ENCODE measurements around the gene RHOG.
"Not testable (repeated sequence)": the region's sequence is repeated elsewhere in the genome, so short reads cannot be mapped to it uniquely, and the experiment has no call there.

- not testable (repeated sequence) for TF ChIP-seq SIN3B (IDR thresholded peaks at IDR 0.05; ENCODE audit: low read depth); CBFA2T2 (conservative IDR thresholded peaks at IDR 0.05); EP300 (IDR thresholded peaks at IDR 0.05; ENCODE audit: low read length); HINFP (tag; conservative IDR thresholded peaks at IDR 0.05; ENCODE audit: low read depth); GABPA (tag; conservative IDR thresholded peaks at IDR 0.05; ENCODE audit: low read depth)
- TF ChIP-seq, protein P1, sequence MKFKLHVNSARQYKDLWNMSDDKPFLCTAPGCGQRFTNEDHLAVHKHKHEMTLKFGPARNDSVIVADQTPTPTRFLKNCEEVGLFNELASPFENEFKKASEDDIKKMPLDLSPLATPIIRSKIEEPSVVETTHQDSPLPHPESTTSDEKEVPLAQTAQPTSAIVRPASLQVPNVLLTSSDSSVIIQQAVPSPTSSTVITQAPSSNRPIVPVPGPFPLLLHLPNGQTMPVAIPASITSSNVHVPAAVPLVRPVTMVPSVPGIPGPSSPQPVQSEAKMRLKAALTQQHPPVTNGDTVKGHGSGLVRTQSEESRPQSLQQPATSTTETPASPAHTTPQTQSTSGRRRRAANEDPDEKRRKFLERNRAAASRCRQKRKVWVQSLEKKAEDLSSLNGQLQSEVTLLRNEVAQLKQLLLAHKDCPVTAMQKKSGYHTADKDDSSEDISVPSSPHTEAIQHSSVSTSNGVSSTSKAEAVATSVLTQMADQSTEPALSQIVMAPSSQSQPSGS (CRISPR knock-in tag; IDR thresholded peaks at IDR 0.05) = not testable (repeated sequence)
- TF ChIP-seq, protein P2, sequence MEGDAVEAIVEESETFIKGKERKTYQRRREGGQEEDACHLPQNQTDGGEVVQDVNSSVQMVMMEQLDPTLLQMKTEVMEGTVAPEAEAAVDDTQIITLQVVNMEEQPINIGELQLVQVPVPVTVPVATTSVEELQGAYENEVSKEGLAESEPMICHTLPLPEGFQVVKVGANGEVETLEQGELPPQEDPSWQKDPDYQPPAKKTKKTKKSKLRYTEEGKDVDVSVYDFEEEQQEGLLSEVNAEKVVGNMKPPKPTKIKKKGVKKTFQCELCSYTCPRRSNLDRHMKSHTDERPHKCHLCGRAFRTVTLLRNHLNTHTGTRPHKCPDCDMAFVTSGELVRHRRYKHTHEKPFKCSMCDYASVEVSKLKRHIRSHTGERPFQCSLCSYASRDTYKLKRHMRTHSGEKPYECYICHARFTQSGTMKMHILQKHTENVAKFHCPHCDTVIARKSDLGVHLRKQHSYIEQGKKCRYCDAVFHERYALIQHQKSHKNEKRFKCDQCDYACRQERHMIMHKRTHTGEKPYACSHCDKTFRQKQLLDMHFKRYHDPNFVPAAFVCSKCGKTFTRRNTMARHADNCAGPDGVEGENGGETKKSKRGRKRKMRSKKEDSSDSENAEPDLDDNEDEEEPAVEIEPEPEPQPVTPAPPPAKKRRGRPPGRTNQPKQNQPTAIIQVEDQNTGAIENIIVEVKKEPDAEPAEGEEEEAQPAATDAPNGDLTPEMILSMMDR (IDR thresholded peaks at IDR 0.05 in 2 of 3, conservative IDR thresholded peaks at IDR 0.05 in 1 of 3; ENCODE audit: insufficient read depth in 2 of 3, low read depth in 1 of 3, low read length in 3 of 3) = not testable (repeated sequence)
These were observed 25.9 kb downstream of the RHOG start for GRCh38 chr11:3814832-3815231.

Measured in K562 (cell line).